GM06990 (cell line): Measurements from ENCODE around the gene ANTXR1.

ENCODE experiments used
- DNase-seq: peaks from one replicate; pipeline ENCODE4 v3.0.0-alpha.2; 2011; ENCODE audit not compliant: insufficient read length; ENCODE audit errors: extremely low read depth
- H3K27me3 ChIP-seq: replicated peaks from 2 replicates; pipeline ENCODE4 v1.6.0; 2011; ENCODE audit warnings: low read length; ENCODE audit not compliant: control insufficient read depth, insufficient read depth
- H3K36me3 ChIP-seq: 2 replicates; pipeline ENCODE4 v1.5.1; 2011; ENCODE audit warnings: low read length; ENCODE audit not compliant: control insufficient read depth, insufficient read depth
- H3K4me3 ChIP-seq: replicated peaks from 2 replicates; pipeline ENCODE4 v1.5.1; 2011; ENCODE audit warnings: low read depth, mild to moderate bottlenecking, control low read depth, low read length
- CTCF ChIP-seq: IDR thresholded peaks from 2 replicates; pipeline ENCODE4 v1.5.1; 2011; ENCODE audit warnings: low read length, control low read depth, mild to moderate bottlenecking, inconsistent platforms; ENCODE audit not compliant: insufficient read depth, poor library complexity, severe bottlenecking

The ANTXR1 gene

GRCh38 chr2:69034845-69035244, 21.9 kb downstream of the ANTXR1 start:
- no peaks in the 10 kb centered on the region for H3K27me3 ChIP-seq
- DNase-seq, result no peak
- H3K36me3 ChIP-seq, result no peaks in the 10 kb centered on the region
- H3K4me3 ChIP-seq, result no peak overlapping the region
- no peak for TF ChIP-seq CTCF

- no peak for TF ChIP-seq CTCF
- no peak for DNase-seq
- no peaks in the 10 kb centered on the region for H3K36me3 ChIP-seq
- no peak overlapping the region for H3K4me3 ChIP-seq
- H3K27me3 ChIP-seq, result peaks cover 2% of the 10 kb centered on the region; the same call in 1 of the 2 replicates
Measured at GRCh38 chr2:69036926-69037325, 23.9 kb downstream of the ANTXR1 start.

- no peak for TF ChIP-seq CTCF
- Histone ChIP-seq H3K36me3 (no peaks in the 10 kb centered on the region), H3K27me3 (peaks cover 2% of the 10 kb centered on the region; the same call in 1 of the 2 replicates), H3K4me3 (no peak overlapping the region)
- no peak for DNase-seq
Measured at GRCh38 chr2:69041214-69041613, 28.2 kb downstream of the ANTXR1 start.

GRCh38 chr2:69043736-69044400, 30.9 kb downstream of the ANTXR1 start:
- H3K27me3 ChIP-seq, result peaks cover 2% of the 10 kb centered on the region; the same call in 1 of the 2 replicates
- no peak for TF ChIP-seq CTCF
- DNase-seq, result no peak
- H3K36me3 ChIP-seq, result no peaks in the 10 kb centered on the region
- no peak overlapping the region for H3K4me3 ChIP-seq

- Histone ChIP-seq H3K4me3 (no peak overlapping the region), H3K36me3 (no peaks in the 10 kb centered on the region), H3K27me3 (peaks cover 2% of the 10 kb centered on the region; the same call in 1 of the 2 replicates)
- DNase-seq, result no peak
- TF ChIP-seq CTCF, result no peak
Measured at GRCh38 chr2:69046221-69046662, 33.3 kb downstream of the ANTXR1 start.
